H9 (cell line): ENCODE data around the gene CFAP73. TPM values are rescaled to one million over a fixed set of nuclear protein-coding genes. Genes with fewer than 3 reads are reported as not detected.

ENCODE experiments used
- DNase-seq: peaks from one replicate; pipeline ENCODE4 v3.0.0-alpha.2; 2017
- H2AFZ ChIP-seq: one replicate; pipeline ENCODE4 v1.6.1; 2013; ENCODE audit warnings: mild to moderate bottlenecking, low read length, control low read depth, moderate library complexity
- H2AK5ac ChIP-seq: 2 replicates; pipeline ENCODE4 v1.6.1; 2013; ENCODE audit warnings: low read length, control low read depth, mixed read lengths; ENCODE audit not compliant: insufficient read length
- H2BK120ac ChIP-seq: one replicate; pipeline ENCODE4 v1.6.1; 2013; ENCODE audit warnings: low read depth, mild to moderate bottlenecking, low read length, control low read depth, inconsistent platforms; ENCODE audit not compliant: poor library complexity, severe bottlenecking
- H2BK12ac ChIP-seq: 2 replicates; pipeline ENCODE4 v1.6.1; 2013; ENCODE audit warnings: low read length, control low read depth, mixed read lengths, low read depth; ENCODE audit not compliant: insufficient read length
- H2BK15ac ChIP-seq: 2 replicates; pipeline ENCODE4 v1.6.1; 2013; ENCODE audit warnings: low read depth, low read length, control low read depth
- H2BK20ac ChIP-seq: one replicate; pipeline ENCODE4 v1.6.1; 2013; ENCODE audit warnings: low read depth, mild to moderate bottlenecking, low read length, control low read depth, inconsistent platforms; ENCODE audit not compliant: poor library complexity, severe bottlenecking
- H2BK5ac ChIP-seq: 2 replicates; pipeline ENCODE4 v1.6.1; 2013; ENCODE audit warnings: low read length, control low read depth, mixed read lengths; ENCODE audit not compliant: insufficient read length
- H3K14ac ChIP-seq: 2 replicates; pipeline ENCODE4 v1.6.1; 2013; ENCODE audit warnings: low read length, control low read depth; ENCODE audit not compliant: insufficient read depth
- H3K18ac ChIP-seq: 2 replicates; pipeline ENCODE4 v1.6.1; 2013; ENCODE audit warnings: low read depth, mild to moderate bottlenecking, mixed read lengths, low read length, control low read depth; ENCODE audit not compliant: insufficient read length
- H3K23ac ChIP-seq: 2 replicates; pipeline ENCODE4 v1.6.1; 2013; ENCODE audit warnings: low read length, control low read depth, mixed read lengths, low read depth; ENCODE audit not compliant: insufficient read length
- H3K23me2 ChIP-seq: 2 replicates; pipeline ENCODE4 v1.6.1; 2013; ENCODE audit warnings: low read depth, mild to moderate bottlenecking, mixed read lengths, low read length, control low read depth; ENCODE audit not compliant: insufficient read length, poor library complexity, severe bottlenecking
- H3K27ac ChIP-seq: 2 replicates; pipeline ENCODE4 v1.5.1; 2013; ENCODE audit warnings: low read length, control low read depth, mixed read lengths, low read depth; ENCODE audit not compliant: insufficient read length
- H3K27me3 ChIP-seq: 2 replicates; pipeline ENCODE4 v1.6.1; 2013; ENCODE audit warnings: low read length, control low read depth, inconsistent platforms; ENCODE audit not compliant: insufficient read depth
- H3K4ac ChIP-seq: 2 replicates; pipeline ENCODE4 v1.6.1; 2013; ENCODE audit warnings: low read depth, mild to moderate bottlenecking, control low read depth, inconsistent platforms, low read length, moderate library complexity
- H3K4me1 ChIP-seq: 2 replicates; pipeline ENCODE4 v1.6.1; 2013; ENCODE audit warnings: low read length, control low read depth, inconsistent platforms; ENCODE audit not compliant: insufficient read depth
- H3K4me2 ChIP-seq: 2 replicates; pipeline ENCODE4 v1.6.1; 2013; ENCODE audit warnings: low read length, control low read depth, mixed read lengths; ENCODE audit not compliant: insufficient read length, insufficient read depth
- H3K56ac ChIP-seq: 2 replicates; pipeline ENCODE4 v1.6.1; 2013; ENCODE audit warnings: low read depth, mild to moderate bottlenecking, mixed read lengths, low read length, control low read depth; ENCODE audit not compliant: insufficient read length
- H3K79me1 ChIP-seq: 2 replicates; pipeline ENCODE4 v1.6.1; 2013; ENCODE audit warnings: low read depth, mild to moderate bottlenecking, moderate library complexity, low read length, control low read depth, inconsistent platforms; ENCODE audit not compliant: insufficient read depth, poor library complexity, severe bottlenecking
- H3K79me2 ChIP-seq: 2 replicates; pipeline ENCODE4 v1.6.1; 2013; ENCODE audit warnings: low read length, control low read depth, inconsistent platforms; ENCODE audit not compliant: insufficient read depth
- H3K9ac ChIP-seq: 2 replicates; pipeline ENCODE4 v1.6.1; 2013; ENCODE audit warnings: low read length, control low read depth, mixed read lengths; ENCODE audit not compliant: insufficient read length; ENCODE audit errors: extremely low read depth
- H3K9me3 ChIP-seq: one replicate; pipeline ENCODE4 v1.6.1; 2013; ENCODE audit warnings: low read depth, low read length, inconsistent platforms; ENCODE audit not compliant: control insufficient read depth
- H3T11ph ChIP-seq: one replicate; pipeline ENCODE4 v1.6.1; 2013; ENCODE audit warnings: mild to moderate bottlenecking, low read length, control low read depth, inconsistent platforms
- H4K20me1 ChIP-seq: one replicate; pipeline ENCODE4 v1.6.1; 2013; ENCODE audit not compliant: control insufficient read depth, insufficient read length, insufficient read depth
- H4K5ac ChIP-seq: 2 replicates; pipeline ENCODE4 v1.6.1; 2013; ENCODE audit warnings: low read depth, mild to moderate bottlenecking, mixed read lengths, low read length, control low read depth; ENCODE audit not compliant: insufficient read length
- H4K8ac ChIP-seq: replicated peaks from 2 replicates; pipeline ENCODE4 v1.6.1; 2013; ENCODE audit warnings: low read length, control low read depth, mixed read lengths, low read depth; ENCODE audit not compliant: insufficient read length
- H4K91ac ChIP-seq: 2 replicates; pipeline ENCODE4 v1.6.1; 2013; ENCODE audit warnings: low read depth, mild to moderate bottlenecking, moderate library complexity, mixed read lengths, low read length, control low read depth; ENCODE audit not compliant: insufficient read length
- H3K27ac Mint-ChIP-seq, 3 experiments: 2 replicates in 2 of 3; 3 replicates in 1 of 3; pipeline ENCODE4 v1.8.0; 2020 to 2021; ENCODE audit warnings: mixed read lengths in 3 of 3, mild to moderate bottlenecking in 1 of 3, moderate library complexity in 1 of 3
- H3K27me3 Mint-ChIP-seq: 2 replicates; pipeline ENCODE4 v1.8.0; 2021; ENCODE audit warnings: low read depth, mild to moderate bottlenecking, moderate library complexity, mixed read lengths
- H3K36me3 Mint-ChIP-seq, 3 experiments: 2 replicates in 2 of 3; 3 replicates in 1 of 3; pipeline ENCODE4 v1.8.0; 2020 to 2021; ENCODE audit warnings: low read depth in 3 of 3, mixed read lengths in 3 of 3; ENCODE audit not compliant: insufficient read depth in 1 of 3
- H3K4me1 Mint-ChIP-seq, 2 experiments: 2 replicates each; pipeline ENCODE4 v1.8.0; 2020; ENCODE audit warnings: mixed read lengths in 2 of 2
- H3K4me3 Mint-ChIP-seq, 2 experiments: 2 replicates in 1 of 2; 3 replicates in 1 of 2; pipeline ENCODE4 v1.8.0; 2020 to 2021; ENCODE audit warnings: mild to moderate bottlenecking in 2 of 2, mixed read lengths in 2 of 2, moderate library complexity in 1 of 2
- H3K9me3 Mint-ChIP-seq, 2 experiments: 2 replicates in 1 of 2; 3 replicates in 1 of 2; pipeline ENCODE4 v1.8.0; 2020; ENCODE audit warnings: mild to moderate bottlenecking in 2 of 2, mixed read lengths in 2 of 2, moderate library complexity in 1 of 2
- WGBS: extraction: QIAGEN DNeasy Blood & Tissue Kit; methylation state at CpG from one replicate; pipeline ENCODE4 v1.1.7; 2013; ENCODE audit warnings: missing lambda C conversion rate, low lambda C conversion rate, mixed read lengths; ENCODE audit not compliant: insufficient read length; ENCODE audit errors: extremely low coverage; 5-methylcytosine and 5-hydroxymethylcytosine counted together
- total RNA-seq: library from RNA; stranded (reverse); gene quantifications from 2 replicates; pipeline ENCODE4 v1.2.1, GENCODE V29; 2021
- TF ChIP-seq, protein P1 (sequence below): fragments of 200-600 bp; sonication (generic); conservative IDR thresholded peaks from 3 replicates; pipeline ENCODE4 v1.8.0; 2021; ENCODE audit warnings: antibody characterized with exemption, mild to moderate bottlenecking

The CFAP73 gene
- total RNA-seq, 1 experiment from 2014 or later, result not detected

DNA sequence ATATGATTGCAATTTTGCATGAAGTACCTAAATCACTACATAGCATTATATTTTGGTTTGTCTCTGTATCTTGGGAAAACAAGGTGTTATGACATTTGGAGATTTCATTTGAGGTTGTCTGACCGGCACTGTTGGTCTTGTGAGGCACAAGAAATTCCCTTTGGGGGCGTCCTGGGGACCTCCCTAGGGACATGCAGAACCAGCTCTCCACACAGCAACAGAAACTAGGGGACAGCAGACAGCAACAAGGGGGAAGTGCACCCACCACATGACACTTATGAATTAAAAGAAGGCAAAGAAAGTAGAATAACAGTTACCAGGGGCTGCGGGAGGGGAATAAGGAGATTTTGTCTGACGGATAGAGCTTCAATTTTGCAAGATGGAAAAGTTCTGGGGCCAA is 21.4 kb downstream of the CFAP73 start:
- H3K4ac ChIP-seq, result no peak overlapping the region
- H4K8ac ChIP-seq, result no peak overlapping the region
- no peaks in the 10 kb centered on the region for H3K9me3 ChIP-seq
- H3K4me1 Mint-ChIP-seq, result peaks cover 0 to under 1% of the 10 kb centered on the region in 2 experiments; a peak in 1 of 4 replicates
- WGBS, result no CpG with 5 or more reads among the region's 4 CpGs
- no peak overlapping the region for H2BK120ac ChIP-seq
- H2BK15ac ChIP-seq, result no peak overlapping the region
- H4K5ac ChIP-seq, result no peak overlapping the region
- no peak overlapping the region for H3K14ac ChIP-seq
- H3K9me3 Mint-ChIP-seq, result no peaks in the 10 kb centered on the region
- H3K79me1 ChIP-seq, result no peaks in the 10 kb centered on the region
- H2BK5ac ChIP-seq, result no peak overlapping the region
- H3K79me2 ChIP-seq, result no peaks in the 10 kb centered on the region
- no peak overlapping the region for H3K18ac ChIP-seq
- H3K9ac ChIP-seq, result no peak overlapping the region
- H3K4me2 ChIP-seq, result no peak overlapping the region
- peaks cover 45 to 80% (median 73%) of the 10 kb centered on the region in 3 experiments; a peak in 6 of 7 replicates for H3K36me3 Mint-ChIP-seq
- H2AFZ ChIP-seq, result no peak overlapping the region
- no peak overlapping the region for H3K23ac ChIP-seq
- no peaks in the 10 kb centered on the region for H3K27me3 Mint-ChIP-seq
- H4K91ac ChIP-seq, result no peak overlapping the region
- no peak overlapping the region for H3K27ac ChIP-seq
- no peak for DNase-seq
- H3K56ac ChIP-seq, result no peak overlapping the region
- H3K4me3 Mint-ChIP-seq, result no peak overlapping the region
- no peaks in the 10 kb centered on the region for H3K4me1 ChIP-seq
- H2BK20ac ChIP-seq, result no peak overlapping the region
- H3K27ac Mint-ChIP-seq, result no peak overlapping the region
- no peaks in the 10 kb centered on the region for H4K20me1 ChIP-seq
- no peaks in the 10 kb centered on the region for H3K27me3 ChIP-seq
- H3K23me2 ChIP-seq, result no peaks in the 10 kb centered on the region
- no peak overlapping the region for H3T11ph ChIP-seq
- H2BK12ac ChIP-seq, result no peak overlapping the region
- H2AK5ac ChIP-seq, result no peak overlapping the region
- TF ChIP-seq, protein P1, sequence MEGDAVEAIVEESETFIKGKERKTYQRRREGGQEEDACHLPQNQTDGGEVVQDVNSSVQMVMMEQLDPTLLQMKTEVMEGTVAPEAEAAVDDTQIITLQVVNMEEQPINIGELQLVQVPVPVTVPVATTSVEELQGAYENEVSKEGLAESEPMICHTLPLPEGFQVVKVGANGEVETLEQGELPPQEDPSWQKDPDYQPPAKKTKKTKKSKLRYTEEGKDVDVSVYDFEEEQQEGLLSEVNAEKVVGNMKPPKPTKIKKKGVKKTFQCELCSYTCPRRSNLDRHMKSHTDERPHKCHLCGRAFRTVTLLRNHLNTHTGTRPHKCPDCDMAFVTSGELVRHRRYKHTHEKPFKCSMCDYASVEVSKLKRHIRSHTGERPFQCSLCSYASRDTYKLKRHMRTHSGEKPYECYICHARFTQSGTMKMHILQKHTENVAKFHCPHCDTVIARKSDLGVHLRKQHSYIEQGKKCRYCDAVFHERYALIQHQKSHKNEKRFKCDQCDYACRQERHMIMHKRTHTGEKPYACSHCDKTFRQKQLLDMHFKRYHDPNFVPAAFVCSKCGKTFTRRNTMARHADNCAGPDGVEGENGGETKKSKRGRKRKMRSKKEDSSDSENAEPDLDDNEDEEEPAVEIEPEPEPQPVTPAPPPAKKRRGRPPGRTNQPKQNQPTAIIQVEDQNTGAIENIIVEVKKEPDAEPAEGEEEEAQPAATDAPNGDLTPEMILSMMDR, result no peak
